ENCODE data around the gene FOSL1. TPM values are rescaled to one million over a fixed set of nuclear protein-coding genes. Genes with fewer than 3 reads are reported as not detected.
A peak's percentile ranks its signal among the peaks of the same experiment; 100 is the strongest.

The FOSL1 gene
- total and polyA plus RNA-seq, 2 of the 13 experiments (the other 11 are each of a cell fraction or from before 2014, with no cell fraction given), result 4.0 to 4.1 TPM

- TF ChIP-seq MXD4 (CRISPR knock-in tag; IDR thresholded peaks at IDR 0.05) (no peak), SRY (CRISPR knock-in tag; IDR thresholded peaks at IDR 0.05) (no peak), MNT (IDR thresholded peaks at IDR 0.05) (no peak), SP2 (CRISPR knock-in tag; IDR thresholded peaks at IDR 0.05) (no peak), ZFX (CRISPR knock-in tag; IDR thresholded peaks at IDR 0.05; ENCODE audit: low read depth) (peak; percentile 18; the same call in 1 of the 2 replicates), TBX3 (IDR thresholded peaks at IDR 0.05; ENCODE audit: borderline replicate concordance) (no peak), JUNB (CRISPR knock-in tag; IDR thresholded peaks at IDR 0.05; ENCODE audit: borderline replicate concordance) (no peak), ATF3 (CRISPR knock-in tag; IDR thresholded peaks at IDR 0.05) (no peak), THYN1 (CRISPR knock-in tag; IDR thresholded peaks at IDR 0.05; ENCODE audit: borderline replicate concordance, low read depth) (no peak), ZFP41 (CRISPR knock-in tag; IDR thresholded peaks at IDR 0.05; ENCODE audit: borderline replicate concordance) (no peak), ZNF615 (CRISPR knock-in tag; IDR thresholded peaks at IDR 0.05; ENCODE audit: borderline replicate concordance) (no peak), TAF1 (CRISPR knock-in tag; IDR thresholded peaks at IDR 0.05) (no peak), CHD4 (IDR thresholded peaks at IDR 0.05; ENCODE audit: borderline replicate concordance, low read length) (no peak), AKAP8 (CRISPR knock-in tag; IDR thresholded peaks at IDR 0.05) (no peak), MED8 (CRISPR knock-in tag; IDR thresholded peaks at IDR 0.05; ENCODE audit: insufficient replicate concordance) (no peak), ELF4 (CRISPR knock-in tag; IDR thresholded peaks at IDR 0.05; ENCODE audit: borderline replicate concordance) (no peak), ZNF280B (CRISPR knock-in tag; IDR thresholded peaks at IDR 0.05; ENCODE audit: borderline replicate concordance) (no peak; the same call in 1 of the 2 replicates), ZNF691 (CRISPR knock-in tag; IDR thresholded peaks at IDR 0.05; ENCODE audit: borderline replicate concordance, low read depth) (no peak), HMGA1 (CRISPR knock-in tag; conservative IDR thresholded peaks at IDR 0.05) (no peak), ZNF839 (CRISPR knock-in tag; IDR thresholded peaks at IDR 0.05; ENCODE audit: borderline replicate concordance) (no peak), EED (CRISPR knock-in tag; IDR thresholded peaks at IDR 0.05) (no peak), ZNF749 (CRISPR knock-in tag; IDR thresholded peaks at IDR 0.05; ENCODE audit: borderline replicate concordance) (no peak), EZH2 (conservative IDR thresholded peaks at IDR 0.05; ENCODE audit: low read depth, low read length) (no peak), BRD4 (CRISPR knock-in tag; IDR thresholded peaks at IDR 0.05) (no peak), ZSCAN30 (CRISPR knock-in tag; IDR thresholded peaks at IDR 0.05) (no peak), SETDB1 (CRISPR knock-in tag; IDR thresholded peaks at IDR 0.05; ENCODE audit: borderline replicate concordance) (no peak), ATF2 (CRISPR knock-in tag; IDR thresholded peaks at IDR 0.05) (peak; percentile 20; the same call in 1 of the 2 replicates)
Measured at GRCh38 chr11:65884716-65885092, 15.5 kb downstream of the FOSL1 start (continued).
